PC-9 (cell line): ENCODE measurements around the gene SRA1. TPM values are rescaled to one million over a fixed set of nuclear protein-coding genes. Genes with fewer than 3 reads are reported as not detected.
A peak's percentile ranks its signal among the peaks of the same experiment; 100 is the strongest.
"Not testable (repeated sequence)": the region's sequence is repeated elsewhere in the genome, so short reads cannot be mapped to it uniquely, and the experiment has no call there.

ENCODE experiments used
- BruUV-seq: library from RNA; stranded (reverse); fragments of 400-500 nt; replicated peaks from 2 replicates; lab custom pipeline; 2021; lab: Mats Ljungman, UMichigan
- CTCF ChIA-PET: fragments of 300-600 bp; sonication (Branson Sonifier 250); formaldehyde crosslinking; loops from one replicate; lab custom pipeline; 2022; ENCODE audit warnings: antibody characterized with exemption; lab: Charles Lee
- POLR2A ChIA-PET: fragments of 300-600 bp; sonication (Branson Sonifier 250); formaldehyde crosslinking; loops from one replicate; lab custom pipeline; 2022; ENCODE audit warnings: antibody characterized with exemption; ENCODE audit not compliant: unreplicated experiment; lab: Charles Lee
- DNase-seq, 2 experiments: peaks; one replicate each; pipeline versions ENCODE4 v3.0.0 to v3.0.0-alpha.2; 2015 to 2022; ENCODE audit warnings: mixed read lengths in 1 of 2
- H2AFZ ChIP-seq: fragments of 200-600 bp; sonication (generic); 2 replicates; pipeline ENCODE4 v1.8.1; 2017; ENCODE audit warnings: antibody characterized with exemption
- H3F3A ChIP-seq: fragments of 200-600 bp; sonication (generic); 2 replicates; pipeline ENCODE4 v1.8.1; 2017; ENCODE audit warnings: antibody characterized with exemption, mild to moderate bottlenecking, low read depth; ENCODE audit not compliant: insufficient read depth
- H3K27ac ChIP-seq: fragments of 200-600 bp; sonication (generic); 2 replicates; pipeline ENCODE4 v1.6.1; 2016; ENCODE audit warnings: mixed run types
- H3K27me3 ChIP-seq: fragments of 200-600 bp; sonication (generic); 2 replicates; pipeline ENCODE4 v1.6.1; 2016; ENCODE audit warnings: low read depth, mixed run types; ENCODE audit not compliant: insufficient read depth
- H3K36me3 ChIP-seq: fragments of 200-600 bp; sonication (generic); 2 replicates; pipeline ENCODE4 v1.6.1; 2016; ENCODE audit warnings: low read depth, mixed run types
- H3K4me1 ChIP-seq: fragments of 200-600 bp; sonication (generic); replicated peaks from 2 replicates; pipeline ENCODE4 v1.6.1; 2016; ENCODE audit warnings: mixed run types; ENCODE audit not compliant: insufficient read depth
- H3K4me2 ChIP-seq: fragments of 200-600 bp; sonication (generic); 2 replicates; pipeline ENCODE4 v1.6.1; 2017; ENCODE audit warnings: mixed run types
- H3K4me3 ChIP-seq: fragments of 200-600 bp; sonication (generic); 2 replicates; pipeline ENCODE4 v1.6.1; 2016; ENCODE audit warnings: mixed run types
- H3K79me2 ChIP-seq: fragments of 200-600 bp; sonication (generic); 2 replicates; pipeline ENCODE4 v1.6.1; 2017; ENCODE audit warnings: low read depth, mixed run types
- H3K9me2 ChIP-seq: fragments of 200-600 bp; sonication (generic); 2 replicates; pipeline ENCODE4 v1.8.1; 2017; ENCODE audit warnings: mild to moderate bottlenecking; ENCODE audit not compliant: insufficient read depth
- H3K9me3 ChIP-seq: fragments of 200-600 bp; sonication (generic); 2 replicates; pipeline ENCODE4 v1.8.1; 2016; ENCODE audit warnings: low read depth; ENCODE audit not compliant: insufficient read depth
- H4K20me1 ChIP-seq: fragments of 200-600 bp; sonication (generic); 2 replicates; pipeline ENCODE4 v1.8.1; 2017; ENCODE audit not compliant: insufficient read depth
- CTCF ChIP-seq: fragments of 200-600 bp; sonication (generic); conservative IDR thresholded peaks from 2 replicates; pipeline ENCODE4 v1.6.1; 2017; ENCODE audit warnings: mixed run types, antibody characterized with exemption, mild to moderate bottlenecking, moderate library complexity
- EZH2 ChIP-seq: fragments of 200-600 bp; sonication (generic); IDR thresholded peaks from 2 replicates; pipeline ENCODE4 v1.8.0; 2017; ENCODE audit warnings: antibody characterized with exemption, low read depth
- intact Hi-C: fragments of 100-400 bp; cut with micrococcal nuclease; formaldehyde crosslinking; loops from one replicate; pipeline ENCODE4 v1.10.0; 2022; ENCODE audit not compliant: unreplicated experiment
- total RNA-seq: library from RNA; stranded (reverse); gene quantifications from 2 replicates; pipeline ENCODE4 v1.2.3, GENCODE V29; 2021

SRA1 gene
- total RNA-seq, 1 experiment from 2014 or later, result 36.1 TPM

DNA sequence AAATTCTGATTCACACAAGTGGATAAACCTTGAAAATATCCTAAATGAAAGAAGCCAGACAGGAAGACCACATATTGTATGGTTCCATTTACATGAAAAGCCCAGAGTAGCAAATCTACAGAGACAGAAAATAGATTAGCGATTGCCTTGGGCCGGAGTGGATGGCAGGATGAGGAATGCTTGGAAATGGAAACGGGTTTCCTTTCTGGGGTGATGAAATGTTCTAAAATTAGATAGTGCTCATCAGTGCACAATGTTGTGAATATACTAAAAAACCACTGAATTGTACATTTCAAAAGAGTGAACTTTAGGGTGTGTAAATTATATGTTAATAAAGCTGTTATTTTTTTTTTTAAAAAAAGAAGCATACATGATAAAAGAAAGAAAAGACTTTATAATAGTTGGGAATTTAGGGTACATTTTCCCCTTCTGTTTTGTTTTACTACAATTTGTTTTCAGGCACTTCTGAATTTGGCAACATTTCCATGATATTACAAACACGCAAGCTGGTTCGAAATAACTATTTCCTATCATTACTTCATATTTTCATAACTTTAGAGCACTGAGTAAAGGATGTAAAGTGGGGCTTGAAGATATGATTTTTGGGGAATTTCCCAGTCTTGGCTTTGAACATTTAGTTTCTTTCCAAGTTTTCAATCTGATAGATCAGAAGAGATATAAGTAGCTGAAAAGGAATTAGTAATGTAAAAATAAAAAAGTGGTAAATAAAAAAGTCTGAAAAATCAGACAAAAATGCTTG, 31.2 kb upstream of the SRA1 start:
- H3K4me1 ChIP-seq, result no peaks in the 10 kb centered on the region
- no peaks in the 10 kb centered on the region for H3K79me2 ChIP-seq
- no peak overlapping the region for H3K4me2 ChIP-seq
- ChIA-PET POLR2A (interaction anchor here (0.6 kb wide), 1 partner anchor 51 kb away, joined by 7 read pairs; the partner anchor contains the start of gene TMCO6), CTCF (interaction anchor here (1.2 kb wide), 1 partner anchor 832 kb away, joined by 4 read pairs; the partner anchor contains the start of gene PCDHGA11)
- intact Hi-C loops, result no loop called here
- H3F3A ChIP-seq, result no peaks in the 10 kb centered on the region
- H3K9me2 ChIP-seq, result 0 out of 2 replicates have a peak, but pooled peaks cover 3% of the 10 kb centered on the region
- TF ChIP-seq EZH2 (no peak), CTCF (no peak)
- no TSS peak for BruUV-seq
- H3K4me3 ChIP-seq, result no peak overlapping the region
- H2AFZ ChIP-seq, result no peak overlapping the region
- no peak for DNase-seq
- H3K36me3 ChIP-seq, result no peaks in the 10 kb centered on the region
- no peaks in the 10 kb centered on the region for H3K9me3 ChIP-seq
- no peaks in the 10 kb centered on the region for H4K20me1 ChIP-seq
- no peaks in the 10 kb centered on the region for H3K27me3 ChIP-seq
- no peak overlapping the region for H3K27ac ChIP-seq

GRCh38 chr5:140587495-140587894, 30.2 kb upstream of the SRA1 start:
- 0 out of 2 replicates have a peak, but pooled peaks cover 3% of the 10 kb centered on the region for H3K9me2 ChIP-seq
- H3F3A ChIP-seq, result no peaks in the 10 kb centered on the region
- no peaks in the 10 kb centered on the region for H3K36me3 ChIP-seq
- H4K20me1 ChIP-seq, result no peaks in the 10 kb centered on the region
- H3K79me2 ChIP-seq, result no peaks in the 10 kb centered on the region
- DNase-seq, result no peak
- BruUV-seq, result no TSS peak
- no peak overlapping the region for H3K4me2 ChIP-seq
- H3K4me1 ChIP-seq, result no peaks in the 10 kb centered on the region
- CTCF ChIA-PET, result no interaction called here
- H3K27me3 ChIP-seq, result no peaks in the 10 kb centered on the region
- no peak overlapping the region for H3K27ac ChIP-seq
- intact Hi-C loops, result no loop called here
- H2AFZ ChIP-seq, result no peak overlapping the region
- H3K9me3 ChIP-seq, result no peaks in the 10 kb centered on the region; the same call in 1 of the 2 replicates
- POLR2A ChIA-PET, result no interaction called here
- TF ChIP-seq CTCF (no peak), EZH2 (no peak)
- no peak overlapping the region for H3K4me3 ChIP-seq

GRCh38 chr5:140579188-140579747, 22.0 kb upstream of the SRA1 start:
- POLR2A ChIA-PET, H3K4me3 ChIP-seq, H3F3A ChIP-seq, H3K9me3 ChIP-seq, H3K27me3 ChIP-seq, BruUV-seq, H3K9me2 ChIP-seq, H4K20me1 ChIP-seq, H3K27ac ChIP-seq, H3K4me1 ChIP-seq, H3K79me2 ChIP-seq, DNase-seq, H3K36me3 ChIP-seq, intact Hi-C loops, H2AFZ ChIP-seq, H3K4me2 ChIP-seq: not testable (repeated sequence)
- peak; percentile 26; the same call in 1 of the 2 replicates for TF ChIP-seq CTCF
- CTCF ChIA-PET, result interaction anchor here (1.1 kb wide), 1 partner anchor 14 kb away, joined by 5 read pairs; no protein-coding TSS in a partner anchor
